NT2/D1 (cell line): ENCODE data around the gene ZNF573.
"Not testable (repeated sequence)": the region's sequence is repeated elsewhere in the genome, so short reads cannot be mapped to it uniquely, and the experiment has no call there.

Source experiments
- DNase-seq: peaks from one replicate; pipeline ENCODE4 v3.0.0-alpha.2; 2011; ENCODE audit warnings: low read depth, low spot score
- H3K27me3 ChIP-seq: 2 replicates; pipeline ENCODE4 v1.6.0; 2011; ENCODE audit warnings: mild to moderate bottlenecking; ENCODE audit not compliant: insufficient read length, insufficient read depth
- H3K36me3 ChIP-seq: 2 replicates; pipeline ENCODE4 v1.6.1; 2011; ENCODE audit warnings: mild to moderate bottlenecking, low read length, mixed read lengths; ENCODE audit not compliant: insufficient read depth, insufficient read length
- H3K4me1 ChIP-seq: 2 replicates; pipeline ENCODE4 v1.5.1; 2011; ENCODE audit not compliant: insufficient read depth, insufficient read length
- H3K4me3 ChIP-seq: 2 replicates; pipeline ENCODE4 v1.5.1; 2011; ENCODE audit warnings: low read depth; ENCODE audit not compliant: insufficient read length
- H3K9ac ChIP-seq: 2 replicates; pipeline ENCODE4 v1.6.0; 2011; ENCODE audit warnings: low read depth; ENCODE audit not compliant: insufficient read length
- H3K9me3 ChIP-seq: 2 replicates; pipeline ENCODE4 v1.5.1; 2011; ENCODE audit warnings: mild to moderate bottlenecking, low read length; ENCODE audit not compliant: insufficient read depth
- SUZ12 ChIP-seq: IDR thresholded peaks from 2 replicates; pipeline ENCODE4 v1.6.1; 2011; ENCODE audit not compliant: insufficient read length, insufficient read depth; ENCODE audit errors: extremely low read depth
- YY1 ChIP-seq: IDR thresholded peaks from 2 replicates; pipeline ENCODE4 v1.6.1; 2011; ENCODE audit not compliant: insufficient read length, insufficient read depth
- ZNF274 ChIP-seq: IDR thresholded peaks from 2 replicates; pipeline ENCODE4 v1.6.1; 2011; ENCODE audit warnings: mild to moderate bottlenecking, low read depth, low read length

The ZNF573 gene

DNA sequence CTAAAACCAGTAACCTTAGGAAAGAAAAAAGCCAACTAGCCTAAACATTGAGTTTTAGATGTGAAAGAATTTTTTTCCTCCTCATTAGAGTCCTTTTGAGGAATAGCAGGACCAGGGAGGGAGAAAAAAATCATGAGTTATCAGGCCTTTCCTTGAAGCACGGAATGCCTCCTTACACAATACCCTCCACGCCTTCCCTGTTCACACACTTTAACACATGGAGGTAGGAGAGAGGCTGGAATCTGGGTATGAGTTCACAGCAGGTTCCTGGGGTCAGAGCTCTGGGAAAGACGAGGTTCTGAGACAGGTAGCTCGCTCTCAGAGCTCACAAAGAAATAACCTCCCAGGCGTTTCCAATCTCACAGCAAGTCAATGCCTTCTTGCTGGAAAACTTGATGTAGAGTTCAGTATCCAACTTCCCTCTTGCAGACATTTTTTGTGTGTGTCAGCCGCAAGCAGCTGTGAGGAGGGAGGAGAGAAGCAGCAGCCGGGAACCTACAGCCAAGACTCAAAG, 716 bp downstream of the ZNF573 start:
- Histone ChIP-seq H3K4me1 (no peaks in the 10 kb centered on the region), H3K9ac (peak overlapping the region; percentile 91), H3K9me3 (no peaks in the 10 kb centered on the region), H3K4me3 (peak overlapping the region; percentile 90), H3K27me3 (no peaks in the 10 kb centered on the region), H3K36me3 (no peaks in the 10 kb centered on the region)
- TF ChIP-seq SUZ12 = no peak
- no peak for TF ChIP-seq YY1
- TF ChIP-seq ZNF274 = no peak
- no peak for DNase-seq

DNA sequence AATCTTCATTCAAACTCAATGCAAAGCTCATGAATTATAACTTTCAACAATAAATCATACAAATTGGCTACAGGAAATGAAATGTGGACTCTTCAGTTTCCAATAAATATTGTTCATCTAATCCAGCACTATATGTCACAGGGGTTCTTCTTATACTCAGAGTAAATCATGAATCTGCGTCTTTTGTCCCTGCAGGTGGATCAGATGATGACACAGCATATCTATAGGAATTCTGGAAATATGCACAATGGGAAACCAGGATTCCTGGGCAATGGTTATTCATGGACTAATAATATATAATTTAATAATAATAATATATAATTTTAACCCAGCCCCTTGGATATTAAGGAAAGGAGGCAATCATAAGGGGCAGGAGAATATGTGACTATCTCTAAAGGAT, 8.4 kb downstream of the ZNF573 start:
- Histone ChIP-seq H3K27me3 (no peaks in the 10 kb centered on the region), H3K4me1 (no peaks in the 10 kb centered on the region), H3K36me3 (peaks cover 14% of the 10 kb centered on the region), H3K9ac (no peak overlapping the region), H3K4me3 (no peak overlapping the region), H3K9me3 (no peaks in the 10 kb centered on the region)
- DNase-seq = no peak
- TF ChIP-seq ZNF274 = no peak
- no peak for TF ChIP-seq SUZ12
- no peak for TF ChIP-seq YY1

DNA sequence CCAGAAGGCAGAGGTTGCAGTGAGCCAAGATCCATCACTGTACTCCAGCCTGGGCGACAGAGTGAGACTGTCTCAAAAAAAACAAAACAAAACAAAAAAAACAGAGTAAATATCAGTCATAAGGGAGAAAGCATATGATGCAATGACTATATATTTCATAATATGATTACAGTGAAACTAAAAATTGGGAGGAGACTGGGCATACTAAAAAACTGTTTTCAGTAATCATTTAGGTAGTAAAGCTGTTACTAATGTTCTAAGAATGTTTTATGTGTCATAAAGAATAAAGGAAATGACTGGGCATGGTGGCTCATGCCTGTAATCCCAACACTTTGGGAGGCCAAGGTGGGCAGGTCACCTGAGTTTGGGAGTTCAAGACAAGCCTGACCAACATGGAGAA, 15.9 kb downstream of the ZNF573 start:
- DNase-seq = no peak
- no peak overlapping the region for H3K4me3 ChIP-seq
- H3K27me3 ChIP-seq = no peaks in the 10 kb centered on the region
- no peaks in the 10 kb centered on the region for H3K4me1 ChIP-seq
- no peaks in the 10 kb centered on the region for H3K9me3 ChIP-seq
- H3K9ac ChIP-seq = no peak overlapping the region
- H3K36me3 ChIP-seq = peaks cover 9% of the 10 kb centered on the region
- TF ChIP-seq ZNF274 (no peak), YY1 (no peak)

DNA sequence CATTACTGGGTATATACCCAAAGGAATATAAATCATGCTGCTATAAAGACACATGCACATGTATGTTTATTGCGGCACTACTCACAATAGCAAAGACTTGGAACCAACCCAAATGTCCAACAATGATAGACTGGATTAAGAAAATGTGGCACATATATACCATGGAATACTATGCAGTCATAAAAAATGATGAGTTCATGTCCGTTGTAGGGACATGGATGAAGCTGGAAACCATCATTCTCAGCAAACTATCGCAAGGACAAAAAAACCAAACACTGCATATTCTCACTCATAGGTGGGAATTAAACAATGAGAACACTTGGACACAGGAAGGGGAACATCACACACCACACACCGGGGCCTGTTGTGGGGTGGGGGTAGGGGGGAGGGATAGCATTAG, 21.7 kb downstream of the ZNF573 start:
- H3K9me3 ChIP-seq, H3K4me3 ChIP-seq, DNase-seq, H3K9ac ChIP-seq, H3K4me1 ChIP-seq, H3K36me3 ChIP-seq, H3K27me3 ChIP-seq: not testable (repeated sequence)

DNA sequence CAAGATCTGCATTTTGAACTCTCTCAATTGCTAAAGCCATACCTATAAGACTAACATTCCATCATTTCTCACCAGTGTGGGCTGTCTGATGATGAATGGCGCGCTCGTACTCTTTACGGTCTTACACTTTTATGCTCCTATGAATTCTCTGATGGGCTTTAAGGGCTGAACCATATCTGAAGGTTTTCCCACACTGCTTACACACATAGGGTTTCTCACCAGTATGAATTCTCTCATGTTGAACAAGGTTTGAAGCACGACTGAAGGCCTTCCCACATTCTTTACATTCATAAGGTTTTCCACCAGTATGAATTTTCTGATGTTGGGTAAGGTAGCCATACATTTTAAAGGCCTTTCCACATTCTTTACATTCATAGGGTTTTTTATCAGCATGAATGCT, 41.0 kb downstream of the ZNF573 start:
- no peak for DNase-seq
- Histone ChIP-seq H3K27me3 (no peaks in the 10 kb centered on the region), H3K4me3 (no peak overlapping the region), H3K9ac (no peak overlapping the region), H3K9me3 (peaks cover 48% of the 10 kb centered on the region), H3K4me1 (no peaks in the 10 kb centered on the region), H3K36me3 (peaks cover 19% of the 10 kb centered on the region)
- TF ChIP-seq SUZ12 (no peak), ZNF274 (peak; percentile 62), YY1 (no peak)

DNA sequence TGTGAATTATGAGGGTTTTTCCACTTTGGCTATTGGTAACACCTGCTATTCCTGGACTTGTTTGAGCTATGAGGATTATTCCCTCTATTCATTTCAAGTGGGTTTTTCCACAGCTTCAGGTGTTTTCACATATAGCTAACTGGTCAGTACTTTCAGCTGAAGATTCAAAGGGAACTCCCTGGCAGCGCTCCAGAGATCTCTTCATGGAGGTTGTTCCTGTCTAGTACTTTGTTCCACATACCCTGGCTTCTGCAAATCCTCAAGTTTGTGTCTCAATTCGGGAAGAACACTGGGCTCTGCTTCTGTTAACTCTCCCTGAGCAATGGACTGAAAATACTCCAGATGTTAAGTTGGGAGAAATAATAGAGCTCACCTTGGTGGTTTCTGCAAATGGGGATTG, 54.2 kb downstream of the ZNF573 start:
- H3K9me3 ChIP-seq = no peaks in the 10 kb centered on the region
- H3K4me1 ChIP-seq = no peaks in the 10 kb centered on the region
- no peak overlapping the region for H3K9ac ChIP-seq
- DNase-seq = no peak
- no peak overlapping the region for H3K4me3 ChIP-seq
- no peaks in the 10 kb centered on the region for H3K27me3 ChIP-seq
- H3K36me3 ChIP-seq = no peaks in the 10 kb centered on the region
- TF ChIP-seq ZNF274 (no peak), SUZ12 (no peak), YY1 (no peak)

DNA sequence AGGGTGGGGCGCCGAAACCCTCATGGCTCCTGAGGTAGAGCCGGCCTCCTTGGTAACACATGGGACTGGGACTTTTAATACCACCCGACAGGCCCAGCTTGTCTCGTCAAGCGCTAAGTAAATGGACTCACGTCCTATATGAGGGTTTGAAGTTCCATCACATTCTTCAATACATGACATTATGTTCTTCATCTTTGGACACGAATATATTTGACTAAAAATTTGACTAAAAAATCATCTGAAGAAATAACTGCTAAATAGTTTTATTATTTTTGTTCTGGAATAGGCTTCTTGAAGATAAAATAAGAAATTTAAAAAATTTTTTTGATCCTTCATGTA, 59.5 kb downstream of the ZNF573 start:
- no peaks in the 10 kb centered on the region for H3K4me1 ChIP-seq
- TF ChIP-seq YY1 (no peak), SUZ12 (no peak)
- H3K27me3 ChIP-seq = no peaks in the 10 kb centered on the region
- H3K9me3 ChIP-seq = no peaks in the 10 kb centered on the region
- H3K36me3 ChIP-seq = peaks cover under 1% of the 10 kb centered on the region
- DNase-seq = no peak
- H3K4me3 ChIP-seq = peak overlapping the region; percentile 87
- no peak overlapping the region for H3K9ac ChIP-seq

DNA sequence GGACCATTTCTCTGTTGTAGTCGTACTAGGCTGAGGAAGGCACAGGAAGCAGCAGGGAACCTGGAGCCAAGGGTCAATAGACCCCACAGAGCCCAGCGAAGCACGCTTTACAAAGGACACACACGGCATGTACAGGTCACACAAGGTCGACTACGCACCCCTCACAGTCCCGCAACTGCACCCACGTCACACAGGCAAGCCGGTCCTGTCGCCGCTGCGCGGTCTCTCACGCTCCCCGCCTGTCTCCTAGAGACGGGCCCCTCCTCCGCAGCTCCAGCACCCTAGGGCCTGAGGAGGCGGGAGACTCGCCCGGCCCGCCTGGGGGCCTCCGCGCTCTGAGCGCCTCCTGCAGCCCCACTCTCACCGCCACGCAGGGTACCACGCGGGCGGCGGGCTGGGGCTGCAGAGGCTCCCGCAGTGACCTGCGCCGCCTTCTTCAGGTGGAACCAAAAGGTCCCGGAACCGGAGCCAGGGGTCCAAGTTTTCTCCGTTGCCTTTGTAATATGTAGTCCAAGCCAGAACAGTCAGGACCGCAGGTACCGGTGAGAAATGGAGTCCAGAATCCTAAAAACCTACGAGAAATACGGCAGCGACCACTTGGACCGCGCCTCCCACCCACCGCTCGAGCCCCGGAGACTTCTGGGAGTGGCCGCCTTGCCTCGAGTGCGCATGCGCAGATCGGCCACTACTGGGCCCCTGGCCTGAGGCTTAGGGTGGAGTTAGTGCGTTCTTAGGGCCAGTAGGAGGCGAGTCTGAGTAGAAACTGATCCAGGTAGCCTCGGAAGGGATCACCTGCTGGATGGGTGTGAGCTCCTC, 60.1 kb downstream of the ZNF573 start, which contains the start of gene ZNF607:
Gene ZNF607, minus strand, starts transcription at position 651 of the 816 bp plus-strand sequence. CDS start 8,143 bp downstream, outside the sequence.
- peak; percentile 92 for DNase-seq
- no peaks in the 10 kb centered on the region for H3K9me3 ChIP-seq
- H3K9ac ChIP-seq = peak within 1 kb of the TSS; percentile 88
- H3K4me3 ChIP-seq = peak within 1 kb of the TSS; percentile 87
- no peaks in the 10 kb centered on the region for H3K4me1 ChIP-seq
- no peaks in the 10 kb centered on the region for H3K27me3 ChIP-seq
- TF ChIP-seq YY1 (no peak), ZNF274 (no peak), SUZ12 (no peak)
- H3K36me3 ChIP-seq = peaks cover 6% of the 10 kb centered on the region
